RCC 7860 (cell line): ENCODE data around the gene OSTC.

ENCODE experiments used
- DNase-seq: peaks from one replicate; pipeline ENCODE4 v3.0.0-alpha.2; 2015; ENCODE audit warnings: low spot score
- FAIRE-seq: peaks from 2 replicates; lab custom pipeline; 2012; peaks lifted over from hg19 to GRCh38; lab: Jason Lieb, UNC

Gene OSTC

DNA sequence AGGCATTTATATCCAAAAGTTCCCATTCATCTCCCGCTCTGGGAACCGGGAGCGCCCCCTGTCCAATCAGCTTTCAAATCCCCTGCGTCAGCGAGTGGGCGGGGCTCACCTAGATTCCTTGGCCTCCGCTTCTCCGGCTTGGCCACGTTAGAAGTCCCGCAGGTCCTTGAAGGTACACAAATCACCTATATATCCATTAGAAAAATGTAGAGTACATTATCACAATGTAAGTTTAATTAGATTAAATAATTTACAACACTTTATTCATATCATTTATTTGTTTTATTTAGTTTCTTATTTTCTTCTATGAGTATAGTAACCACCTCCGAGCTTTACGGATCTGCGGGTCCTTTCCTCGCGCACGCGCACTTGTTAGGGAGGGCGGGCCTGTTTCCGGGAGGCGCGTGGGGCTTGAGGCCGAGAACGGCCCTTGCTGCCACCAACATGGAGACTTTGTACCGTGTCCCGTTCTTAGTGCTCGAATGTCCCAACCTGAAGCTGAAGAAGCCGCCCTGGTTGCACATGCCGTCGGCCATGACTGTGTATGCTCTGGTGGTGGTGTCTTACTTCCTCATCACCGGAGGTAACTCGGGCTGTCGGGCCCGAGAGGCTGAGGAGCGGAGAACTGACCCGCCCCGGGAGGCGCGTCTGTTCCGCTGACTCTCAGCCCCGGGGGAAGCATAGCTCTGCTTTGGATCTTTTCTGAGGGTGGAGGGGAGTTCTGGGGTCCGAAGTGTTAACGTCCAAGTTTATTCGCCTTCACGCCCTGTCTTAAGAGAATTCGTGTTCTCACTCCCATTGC lies at the start of gene OSTC:
Gene OSTC (plus strand): TSS at position 388 of the 802 bp plus-strand sequence. CDS start 57 bp downstream, at position 445.
- DNase-seq (peak; percentile 85), FAIRE-seq (peak; percentile 87)

DNA sequence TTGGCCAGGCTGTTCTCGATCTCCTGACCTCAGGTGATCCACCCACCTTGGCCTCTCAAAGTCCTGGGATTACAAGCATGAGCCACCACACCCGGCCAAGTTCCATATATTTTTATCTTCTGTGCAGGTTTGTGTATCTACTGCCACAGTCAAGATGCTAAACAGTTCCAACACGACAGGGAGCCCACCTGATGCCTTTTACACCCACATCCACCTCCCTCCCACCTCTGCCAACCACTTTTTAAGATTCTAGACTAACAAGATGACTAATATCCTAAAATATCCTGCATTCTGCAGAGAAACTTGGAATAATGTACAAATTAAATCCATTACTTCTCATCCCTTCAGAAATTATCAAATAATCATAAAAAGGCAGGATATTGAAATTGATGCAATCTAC lies 49.3 kb upstream of the OSTC start:
- FAIRE-seq (no peak), DNase-seq (no peak)

DNA sequence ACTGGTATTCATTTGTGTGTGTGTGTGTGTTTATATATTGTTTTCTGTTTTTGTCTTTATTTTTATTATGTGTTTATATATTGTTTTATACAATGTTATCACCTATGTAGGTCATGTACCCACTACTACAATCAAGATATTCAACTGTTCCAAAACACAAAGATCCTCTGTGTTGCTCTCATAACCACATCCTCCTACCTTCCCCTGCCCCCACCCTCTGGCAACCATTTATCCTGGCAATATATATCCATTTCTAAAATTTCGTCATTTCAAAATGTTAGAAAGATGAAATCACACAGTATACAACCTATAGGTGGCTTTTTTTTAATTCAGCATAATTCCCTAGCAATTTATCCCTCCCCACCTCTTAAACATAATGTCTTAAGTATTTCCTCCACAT lies 48.9 kb upstream of the OSTC start:
- no peak for DNase-seq
- no peak for FAIRE-seq

GRCh38 chr4:108602163-108602562 lies 48.2 kb upstream of the OSTC start:
- no peak for FAIRE-seq

GRCh38 chr4:108607079-108607815 lies 43.2 kb upstream of the OSTC start:
- DNase-seq (no peak), FAIRE-seq (no peak)

More at GRCh38 chr4:108602163-108602562, 48.2 kb upstream of the OSTC start:
- no peak for DNase-seq

- DNase-seq: no peak
- FAIRE-seq: no peak
Observed at GRCh38 chr4:108611365-108611764, 39.0 kb upstream of the OSTC start.

DNA sequence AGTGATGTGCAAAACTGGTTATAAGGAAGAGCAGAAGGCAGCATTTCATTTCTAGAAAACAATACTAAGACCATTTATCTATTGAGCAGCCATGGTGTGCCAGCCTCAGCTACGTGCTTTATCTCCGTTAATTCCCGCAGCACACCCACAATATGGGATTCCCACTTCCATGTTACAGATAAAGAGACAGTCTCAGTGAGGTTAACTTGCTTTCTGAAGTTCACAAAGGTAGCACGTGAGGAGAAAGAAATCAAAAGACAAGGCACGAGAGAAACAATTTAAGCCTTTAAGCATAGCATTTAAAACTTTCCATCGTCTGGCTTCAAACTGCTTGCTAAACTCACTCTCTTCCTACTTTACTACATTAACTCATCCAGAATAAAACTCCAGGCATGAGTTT lies 38.0 kb upstream of the OSTC start:
- no peak for FAIRE-seq
- DNase-seq: no peak

GRCh38 chr4:108619372-108620100 lies 30.9 kb upstream of the OSTC start:
- DNase-seq (no peak), FAIRE-seq (no peak)

GRCh38 chr4:108620101-108620932 lies 30.1 kb upstream of the OSTC start, which contains the start of gene RPL34:
Gene RPL34, plus strand, starts transcription at chr4:108620576. Its CDS starts 1,384 bp downstream, at chr4:108621960.
- FAIRE-seq: peak; percentile 88

GRCh38 chr4:108620933-108621905 lies 29.2 kb upstream of the OSTC start:
- DNase-seq: no peak
- FAIRE-seq: no peak

More at GRCh38 chr4:108620101-108620932, 30.1 kb upstream of the OSTC start, which contains the start of gene RPL34:
- DNase-seq: peak; percentile 92

DNA sequence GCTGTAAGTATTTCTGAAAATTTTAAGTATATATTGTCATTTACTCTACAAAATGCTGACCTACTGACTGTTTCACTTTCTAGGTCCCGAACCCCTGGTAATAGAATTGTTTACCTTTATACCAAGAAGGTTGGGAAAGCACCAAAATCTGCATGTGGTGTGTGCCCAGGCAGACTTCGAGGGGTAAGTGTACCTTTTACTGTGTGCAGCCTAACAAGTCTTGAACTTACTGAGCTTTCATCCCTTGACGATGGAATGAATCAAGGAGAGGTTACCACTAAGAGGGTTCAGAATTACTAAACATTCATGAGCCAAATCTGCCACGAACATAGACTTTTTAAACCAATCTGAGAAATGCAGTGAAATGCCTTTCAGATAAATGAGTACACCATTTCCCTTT lies 28.4 kb upstream of the OSTC start:
- FAIRE-seq (no peak), DNase-seq (no peak)

- DNase-seq (no peak), FAIRE-seq (no peak)
Observed at GRCh38 chr4:108622828-108623227, 27.6 kb upstream of the OSTC start.

DNA sequence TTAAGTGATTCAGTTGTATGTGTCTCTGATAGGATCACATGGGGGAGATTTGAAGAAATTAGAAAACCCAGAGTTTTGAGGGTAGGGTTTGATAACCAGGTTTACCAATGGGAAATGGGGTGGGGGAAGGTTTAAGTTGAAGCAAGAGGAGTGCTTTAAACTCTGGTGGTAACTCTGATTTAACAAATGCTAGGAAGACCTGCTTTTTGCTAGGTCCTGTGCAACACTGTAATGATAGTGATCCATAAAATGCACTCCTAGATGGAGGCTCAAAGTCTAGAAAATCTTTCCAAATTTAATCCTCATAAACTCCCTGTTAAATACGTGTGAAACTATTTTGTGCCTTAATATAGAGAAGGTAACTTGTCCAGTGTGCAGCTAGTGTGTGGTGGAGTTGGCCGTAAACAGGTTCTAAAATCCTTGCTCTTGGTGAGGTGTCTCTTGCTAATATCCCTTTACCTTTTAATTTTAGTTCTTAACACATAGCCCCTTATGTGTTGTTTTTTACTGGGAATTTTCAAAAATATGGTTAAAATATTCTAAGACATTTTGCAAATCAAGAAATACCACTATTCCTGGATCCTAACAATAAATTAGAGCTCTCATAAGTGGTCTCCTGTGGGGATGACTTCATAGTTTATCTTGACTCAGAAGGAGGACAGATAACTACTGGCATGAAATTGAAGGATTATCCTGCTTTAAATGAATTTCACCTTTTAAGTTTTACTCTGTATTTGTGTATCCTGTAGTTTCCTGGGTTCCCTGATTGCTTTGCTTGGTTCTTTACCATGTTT lies 25.9 kb upstream of the OSTC start:
- DNase-seq: no peak
- no peak for FAIRE-seq

DNA sequence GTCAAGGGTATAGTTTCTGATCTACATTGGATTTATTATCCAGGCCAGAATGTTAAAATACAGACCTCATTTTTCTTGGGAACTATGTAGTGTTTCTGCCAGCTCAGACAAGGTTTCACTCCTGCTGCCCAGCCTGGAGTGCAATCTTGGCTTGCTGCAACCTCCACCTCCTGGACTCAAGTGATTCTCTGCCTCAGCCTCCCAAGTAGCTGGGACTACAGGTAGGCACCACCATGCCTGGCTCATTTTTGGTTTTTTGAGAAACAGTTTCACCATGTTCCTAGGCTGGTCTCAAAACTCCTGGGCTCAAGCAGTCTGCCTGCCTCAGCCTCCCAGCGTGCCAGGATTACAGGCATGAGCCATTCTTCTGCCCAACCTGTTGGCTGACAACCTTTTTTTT lies 24.3 kb upstream of the OSTC start:
- no peak for FAIRE-seq
- no peak for DNase-seq

DNA sequence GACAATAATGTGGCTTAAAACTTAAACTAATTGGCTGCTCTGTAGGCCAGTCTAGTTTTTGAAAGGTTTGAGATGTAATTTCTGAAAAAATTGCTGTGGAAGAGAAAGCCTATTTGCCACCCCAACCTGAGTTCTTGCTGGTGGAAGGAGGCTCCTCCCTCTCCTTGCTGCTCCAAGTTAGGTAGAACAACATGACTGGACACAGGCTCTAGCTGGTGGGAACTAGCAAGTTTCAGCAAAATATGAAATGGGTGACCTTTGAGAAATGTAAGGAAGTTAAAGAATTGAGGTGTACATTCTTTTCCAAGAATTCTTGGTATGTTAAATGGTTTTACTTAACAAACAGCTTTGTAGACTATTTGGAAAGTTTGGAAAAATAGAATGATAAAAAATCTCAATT lies 22.0 kb upstream of the OSTC start:
- no peak for FAIRE-seq
- DNase-seq: no peak

- DNase-seq (no peak), FAIRE-seq (no peak)
Observed at GRCh38 chr4:108635070-108635655, 15.2 kb upstream of the OSTC start.

GRCh38 chr4:108636246-108636645 lies 14.2 kb upstream of the OSTC start:
- FAIRE-seq (no peak), DNase-seq (no peak)

DNA sequence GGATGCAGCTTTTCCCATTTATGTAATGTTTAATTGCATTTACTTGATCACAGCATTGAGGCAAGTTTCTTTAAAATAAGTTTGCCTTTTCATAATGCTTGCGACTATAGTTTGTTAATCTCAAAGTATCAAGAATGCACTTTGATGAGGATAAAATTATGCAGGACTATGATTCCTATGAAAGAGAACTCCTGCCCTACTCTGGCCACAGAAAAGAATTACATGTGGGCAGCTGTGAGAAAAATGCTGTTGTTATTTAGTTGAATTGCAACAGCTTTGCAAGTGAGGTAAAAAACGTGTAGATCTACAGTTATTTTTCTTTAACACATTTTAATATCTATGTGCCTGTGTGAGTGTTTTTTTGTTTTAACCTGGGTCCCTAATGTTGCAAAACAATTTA lies 12.5 kb upstream of the OSTC start:
- DNase-seq (no peak), FAIRE-seq (no peak)
